Raji (cell line): Measurements from ENCODE around the gene NAB1.

Experiments used
- POLR2A ChIP-seq: IDR thresholded peaks from 2 replicates; pipeline ENCODE4 v1.6.1; 2011; ENCODE audit warnings: low read depth, low read length, control low read depth; ENCODE audit not compliant: insufficient read depth

Gene NAB1

GRCh38 chr2:190683802-190684201 lies 34.9 kb downstream of the NAB1 start:
- no peak for TF ChIP-seq POLR2A

GRCh38 chr2:190684931-190685330 lies 36.0 kb downstream of the NAB1 start:
- TF ChIP-seq POLR2A, result no peak

- no peak for TF ChIP-seq POLR2A
These were observed 36.5 kb downstream of the NAB1 start for GRCh38 chr2:190685333-190685732.

GRCh38 chr2:190693533-190694232 lies 44.8 kb downstream of the NAB1 start:
- no peak for TF ChIP-seq POLR2A

GRCh38 chr2:190694479-190694878 lies 45.6 kb downstream of the NAB1 start:
- no peak for TF ChIP-seq POLR2A

- no peak for TF ChIP-seq POLR2A
These were observed 46.9 kb downstream of the NAB1 start for GRCh38 chr2:190695739-190696138.

- no peak for TF ChIP-seq POLR2A
These were observed 48.0 kb downstream of the NAB1 start for GRCh38 chr2:190696792-190697398.

- TF ChIP-seq POLR2A, result no peak
These were observed 48.5 kb downstream of the NAB1 start for GRCh38 chr2:190697421-190697820.

- TF ChIP-seq POLR2A, result no peak
These were observed 50.0 kb downstream of the NAB1 start for GRCh38 chr2:190698895-190699294.

- no peak for TF ChIP-seq POLR2A
These were observed 52.7 kb downstream of the NAB1 start for GRCh38 chr2:190701586-190701985.

- no peak for TF ChIP-seq POLR2A
These were observed 56.4 kb downstream of the NAB1 start for GRCh38 chr2:190705280-190705679.

GRCh38 chr2:190707726-190708125 lies 58.8 kb downstream of the NAB1 start:
- TF ChIP-seq POLR2A, result no peak

GRCh38 chr2:190711069-190711468 lies 62.2 kb downstream of the NAB1 start:
- TF ChIP-seq POLR2A, result no peak

- TF ChIP-seq POLR2A, result no peak
These were observed 64.6 kb downstream of the NAB1 start for GRCh38 chr2:190713471-190713870.

- TF ChIP-seq POLR2A, result no peak
These were observed 66.1 kb downstream of the NAB1 start for GRCh38 chr2:190714958-190715357.

GRCh38 chr2:190716176-190716807 lies 67.4 kb downstream of the NAB1 start:
- no peak for TF ChIP-seq POLR2A
